HG03469 (cell line): Measurements from ENCODE around the gene C5.

Source experiments
- ATAC-seq: cut with Tn5 transposase; IDR thresholded peaks from one replicate; pipeline ENCODE4 v1.9.1; 2021; ENCODE audit warnings: mild to moderate bottlenecking, moderate library complexity, moderate number of reproducible peaks; ENCODE audit not compliant: unreplicated experiment

Gene C5

DNA sequence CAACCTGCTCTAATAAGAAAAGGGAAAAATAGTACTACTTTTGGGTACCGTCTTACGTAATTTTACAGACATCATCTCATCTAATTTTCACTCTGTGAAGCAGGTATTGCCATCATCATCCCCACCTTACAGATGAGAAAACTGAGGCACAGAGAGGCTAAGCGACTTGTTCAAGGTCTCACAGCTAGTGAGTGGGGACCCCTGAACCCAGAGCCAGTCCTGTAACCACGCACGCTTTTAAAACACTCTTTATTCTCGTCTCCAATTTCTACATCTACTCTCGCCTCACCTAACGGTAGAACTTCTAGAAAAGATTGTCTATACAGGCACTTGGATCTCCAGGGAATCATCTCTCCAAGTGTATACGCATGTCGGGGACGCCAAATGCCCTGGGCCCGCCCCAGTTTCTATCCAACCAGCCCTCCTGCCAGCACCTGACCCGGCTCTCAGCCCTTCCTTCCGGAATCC, 122.0 kb downstream of the C5 start:
- no peak for ATAC-seq

DNA sequence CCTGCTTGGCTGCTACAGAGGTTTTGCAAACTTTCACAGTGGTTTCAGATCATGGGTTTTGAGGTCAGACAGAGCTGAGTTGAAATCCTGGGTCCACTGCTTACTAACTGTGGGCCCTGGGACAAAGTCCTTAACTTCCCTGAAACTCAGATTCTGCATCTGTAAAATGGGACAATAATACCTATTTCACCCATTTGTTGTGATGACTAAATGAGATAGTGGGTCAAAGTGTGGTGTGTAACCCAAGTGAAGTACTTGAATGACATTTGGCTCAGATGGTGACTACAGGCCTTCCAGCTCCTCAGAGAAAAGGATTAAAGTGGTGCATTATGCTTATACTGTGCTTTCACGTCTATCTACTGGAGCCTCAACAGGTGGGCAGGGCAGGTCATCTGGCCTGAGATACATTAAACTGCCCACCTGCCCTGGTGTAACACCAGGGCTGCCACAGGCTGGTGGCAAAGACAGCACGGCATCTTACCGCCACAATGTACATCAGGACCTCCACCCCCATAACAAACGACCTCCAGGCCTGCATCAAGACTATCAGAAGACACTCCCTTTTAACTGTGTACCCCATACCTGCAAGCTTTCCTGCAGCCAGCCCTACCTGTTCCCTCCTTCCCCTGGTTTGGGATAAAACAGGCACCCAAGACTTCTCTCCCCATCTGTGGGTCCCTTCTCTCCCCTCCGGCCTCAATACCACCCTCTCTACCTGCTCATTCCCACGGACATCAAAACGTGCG, 122.6 kb downstream of the C5 start:
- ATAC-seq, result no peak

DNA sequence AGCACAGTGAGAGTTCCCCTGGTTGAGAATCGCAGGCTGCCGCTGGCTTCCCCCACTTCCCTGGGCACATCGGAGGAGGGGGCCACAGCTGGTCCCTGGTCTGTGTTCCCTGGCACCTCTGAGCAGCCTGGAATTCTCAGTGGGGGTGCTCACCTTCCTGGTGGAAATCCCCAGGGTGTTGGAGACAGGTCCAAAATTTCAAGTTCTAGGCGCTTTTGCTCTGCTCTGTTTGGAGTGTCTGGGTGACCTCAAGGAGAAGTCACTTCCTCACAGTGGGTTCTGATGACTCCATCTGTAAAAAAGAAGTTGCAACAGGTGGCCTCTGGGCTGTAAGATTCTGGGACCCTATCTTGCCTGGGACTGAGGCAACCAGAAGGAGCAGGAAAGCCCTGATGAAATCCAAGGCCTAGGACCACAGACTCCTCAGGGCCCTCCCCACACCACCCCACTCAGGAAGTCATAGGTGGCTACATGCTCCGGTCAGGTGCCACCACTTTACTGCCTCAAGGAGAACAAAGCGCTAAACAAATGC, 123.6 kb downstream of the C5 start, which contains the start of gene TRAF1:
TSS of gene TRAF1 (minus strand) at position 400 of the 532 bp plus-strand sequence. CDS start 721 bp downstream, outside the sequence.
- ATAC-seq, result no peak

DNA sequence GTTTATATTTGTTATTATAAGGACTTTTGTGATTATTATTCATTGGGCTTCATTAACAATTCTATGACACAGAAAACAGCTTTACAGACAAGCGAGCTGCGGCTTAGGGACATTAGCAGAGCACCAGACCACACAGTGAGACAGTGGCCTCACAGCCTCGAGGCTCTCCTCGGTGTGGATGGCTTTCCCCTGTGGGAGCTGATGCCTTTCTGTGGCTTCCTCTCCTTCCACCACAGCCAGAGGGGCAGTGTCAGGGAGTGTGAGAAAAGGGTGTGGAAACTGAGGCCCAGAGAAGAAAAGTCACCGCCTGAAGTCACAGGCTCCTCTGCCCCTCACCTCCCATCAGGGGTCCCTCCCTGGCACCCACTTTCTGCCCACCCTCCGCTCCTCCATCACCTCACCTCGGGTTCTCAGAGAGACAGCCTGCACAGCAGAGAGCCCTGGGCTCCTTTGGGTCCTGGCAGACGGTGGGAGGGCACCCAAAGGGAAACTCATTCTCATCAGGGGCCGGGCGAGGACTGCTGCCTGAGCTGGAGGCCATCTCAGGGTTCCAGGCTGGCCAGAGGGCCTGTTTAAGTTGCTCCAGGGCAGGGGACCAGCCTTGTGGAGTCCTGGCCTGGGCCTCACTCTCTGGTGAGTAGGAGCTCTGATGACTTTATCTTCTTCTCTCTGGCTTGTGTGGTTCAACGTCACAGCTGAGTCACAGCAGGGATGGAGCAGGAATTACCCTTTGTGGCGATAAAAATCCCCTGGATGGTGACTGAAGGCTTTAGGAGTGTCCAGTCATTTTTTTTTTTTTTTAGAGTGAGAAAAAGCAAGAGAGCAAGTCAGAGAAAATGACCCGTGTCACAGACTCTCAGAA, 124.3 kb downstream of the C5 start:
- ATAC-seq, result peak; percentile 29

DNA sequence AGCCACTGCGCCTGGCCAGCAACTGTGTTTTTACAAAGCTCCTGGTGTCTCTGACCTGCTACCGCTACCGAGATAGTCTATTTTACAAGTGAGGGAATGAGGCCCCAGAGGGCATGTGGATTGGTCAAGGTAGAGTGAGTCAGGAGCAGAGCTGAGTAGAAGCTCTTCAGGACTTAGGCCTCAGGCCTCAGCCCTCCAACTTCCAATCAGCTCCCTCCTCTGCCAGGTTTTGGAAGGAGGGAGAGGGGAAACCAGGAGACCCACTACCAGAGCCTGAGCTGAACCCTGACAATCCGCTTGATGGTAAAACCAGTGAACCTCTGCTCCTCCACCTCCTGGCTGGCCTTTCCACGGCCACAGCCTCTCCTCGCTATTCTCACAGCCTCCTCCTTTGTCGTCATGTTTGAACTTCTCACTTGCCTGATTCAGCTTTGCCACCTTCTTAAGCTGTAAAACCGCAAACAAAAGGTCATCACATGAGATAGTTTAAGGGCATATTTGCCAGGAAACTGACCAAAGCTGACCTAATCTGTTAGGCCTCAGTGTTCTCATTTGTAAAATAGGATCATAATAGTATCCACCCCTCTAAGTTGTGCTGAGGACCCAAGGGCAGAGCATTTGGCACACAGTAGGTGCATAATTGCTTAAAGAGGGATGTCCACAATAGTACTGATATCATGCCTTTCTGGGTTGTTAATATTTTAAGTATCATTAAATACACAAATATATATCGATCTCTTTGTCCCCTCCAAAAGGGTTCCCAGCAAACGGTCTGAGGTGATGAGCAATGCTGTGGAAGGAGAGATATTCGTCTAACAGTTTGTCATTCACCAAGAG, 125.2 kb downstream of the C5 start:
- no peak for ATAC-seq

DNA sequence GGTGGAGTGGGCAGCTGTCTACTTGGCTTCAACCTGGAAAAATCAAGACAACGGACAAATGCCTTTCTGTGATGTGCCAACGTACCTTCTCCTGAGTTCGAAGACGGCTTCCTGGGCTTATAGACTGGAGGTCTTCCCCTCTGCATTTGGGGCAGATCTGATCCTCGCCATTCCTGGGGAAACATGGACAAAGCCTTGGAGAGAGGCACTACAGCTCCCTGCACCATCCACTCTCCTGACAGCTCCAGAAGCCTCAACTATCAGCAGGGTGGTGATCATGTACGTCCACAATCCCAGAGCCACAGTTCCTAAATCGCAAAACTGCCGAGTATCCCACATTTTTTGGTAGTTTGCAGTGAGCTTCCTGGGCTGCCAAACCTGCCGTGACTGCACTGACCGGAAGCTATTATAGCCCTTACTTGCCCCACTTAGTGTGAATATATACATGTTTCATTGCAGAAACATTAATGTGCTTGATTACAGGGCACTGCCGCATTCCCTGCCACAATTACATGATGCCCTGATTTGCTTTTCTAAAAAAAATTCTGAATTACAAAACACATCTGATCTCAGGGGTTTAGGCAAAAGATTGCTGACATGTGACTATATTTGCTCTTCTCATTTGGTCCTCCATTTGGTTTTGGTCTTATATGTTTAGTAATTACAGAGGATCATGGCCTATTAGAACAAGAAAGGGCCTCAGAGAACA, 126.3 kb downstream of the C5 start:
- ATAC-seq, result no peak

DNA sequence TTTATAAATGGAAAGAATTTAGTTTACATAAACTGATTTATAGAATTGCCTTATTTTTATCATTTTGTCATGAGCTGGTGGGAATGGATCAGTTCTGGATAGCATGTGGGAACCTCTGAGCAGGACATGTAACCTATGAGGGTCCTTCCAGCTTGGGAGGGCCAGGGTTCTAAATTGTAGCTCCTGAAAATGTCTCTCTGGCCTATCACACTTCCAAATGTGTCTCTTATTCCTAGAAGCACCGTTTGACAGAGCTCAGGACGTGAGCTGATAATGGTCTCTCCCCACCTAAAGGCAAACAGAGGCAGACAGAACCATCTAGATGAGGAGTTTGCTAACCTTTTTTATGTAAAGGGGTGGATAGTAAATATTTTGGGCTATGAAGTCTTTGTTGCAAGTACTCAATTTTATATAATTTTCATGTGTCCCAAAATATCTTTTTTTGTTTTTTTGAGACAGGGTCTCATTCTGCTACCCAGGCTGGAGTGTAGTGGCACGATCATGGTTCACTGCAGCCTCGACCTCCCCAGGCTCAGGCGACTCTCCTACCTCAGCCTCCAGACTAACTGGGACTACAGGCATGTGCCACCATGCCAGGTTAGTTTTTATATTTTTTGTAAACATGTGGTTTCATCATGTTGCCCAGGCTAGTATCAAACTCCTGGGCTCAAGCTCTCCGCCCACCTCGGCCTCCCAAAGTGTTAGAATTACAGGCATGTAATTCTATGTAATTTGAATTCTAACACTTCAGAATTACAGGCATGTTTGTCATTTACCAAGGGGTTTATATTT, 127.5 kb downstream of the C5 start:
- no peak for ATAC-seq

DNA sequence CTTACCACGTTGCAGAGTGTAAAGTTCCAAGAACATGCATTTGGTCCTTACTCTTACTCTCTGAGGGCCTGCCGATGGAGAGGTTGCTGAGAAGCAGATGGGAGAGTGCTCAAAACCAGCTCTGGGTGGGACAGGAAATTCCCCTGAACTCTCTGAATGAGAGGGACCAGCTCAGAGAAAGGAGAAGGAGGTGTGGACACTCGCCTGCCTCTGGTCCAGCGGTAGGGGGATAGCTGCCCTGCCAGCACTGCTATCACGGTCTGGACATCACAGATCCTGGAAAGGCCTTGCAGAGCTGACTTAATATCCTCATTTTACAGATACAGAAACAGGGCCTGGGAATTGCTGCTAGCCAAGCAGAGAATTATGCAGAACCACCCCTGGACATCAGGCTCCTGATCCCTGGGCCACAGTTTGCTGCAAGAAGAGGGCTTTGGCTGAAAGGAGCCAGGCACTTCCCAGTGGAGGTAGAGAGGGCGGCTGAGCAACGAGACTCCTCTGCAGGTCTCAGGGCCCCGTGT, 128.4 kb downstream of the C5 start:
- ATAC-seq, result no peak

DNA sequence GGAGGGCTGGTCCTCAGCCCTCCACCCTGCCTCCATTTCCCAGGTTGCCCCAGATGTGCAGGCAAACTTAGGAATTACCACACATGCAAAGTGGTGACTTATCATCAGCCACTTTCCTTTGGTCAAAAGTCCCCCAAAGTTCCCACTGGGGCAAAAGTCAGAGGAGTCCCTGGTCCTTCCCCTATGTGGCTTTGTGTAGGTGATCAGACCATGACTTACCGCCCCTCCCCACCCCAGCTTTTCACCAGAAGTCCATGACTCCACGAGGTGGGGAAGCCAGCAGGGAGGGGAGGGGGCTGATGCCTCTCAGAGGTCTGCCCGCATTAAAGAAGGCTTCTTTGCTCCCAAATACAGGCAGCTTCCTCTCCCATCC, 129.3 kb downstream of the C5 start:
- no peak for ATAC-seq

DNA sequence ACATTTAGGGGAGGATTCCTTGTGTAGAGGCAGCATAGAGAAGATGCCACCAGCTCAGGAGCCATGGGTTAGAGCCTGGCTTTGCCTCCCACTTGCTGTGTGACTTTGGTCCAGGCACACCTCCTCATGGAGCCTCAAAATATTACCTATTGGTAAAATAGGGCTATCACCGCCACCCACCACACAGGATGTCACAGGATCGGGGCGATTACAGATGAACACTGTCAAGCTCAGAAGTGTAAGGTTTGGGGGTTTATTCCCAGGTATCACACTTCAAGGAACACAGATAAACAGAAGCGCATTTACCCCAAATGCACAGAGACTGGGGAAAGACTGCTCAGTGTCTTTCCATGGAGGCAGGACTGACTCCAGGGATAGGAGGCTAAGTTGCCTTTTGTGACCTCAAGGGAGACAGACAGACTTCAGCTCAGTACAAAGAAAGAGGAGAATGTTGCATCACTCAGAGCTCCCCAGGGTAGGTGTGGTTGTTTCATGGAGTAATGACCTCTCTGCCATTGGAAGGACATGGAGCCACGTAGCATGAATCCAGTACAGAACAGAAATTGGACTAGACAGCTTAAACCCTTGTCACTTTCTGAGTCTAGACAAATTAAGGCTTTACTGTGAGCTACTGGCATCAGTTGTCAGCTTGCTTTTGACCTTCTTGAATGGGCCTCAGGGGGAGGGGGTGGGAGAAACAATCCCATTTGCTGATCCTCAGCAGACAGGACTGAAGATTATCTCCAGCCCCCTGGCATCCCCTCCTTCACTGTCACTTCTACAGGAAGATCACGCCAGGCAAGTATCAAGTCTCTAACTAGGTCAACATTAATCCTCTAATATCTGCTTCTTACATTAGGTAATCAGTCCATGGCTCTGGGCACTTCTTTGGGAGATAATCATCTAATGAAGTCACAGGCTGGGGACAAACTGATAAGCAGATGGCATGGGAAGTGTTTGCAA, 130.0 kb downstream of the C5 start:
- no peak for ATAC-seq

DNA sequence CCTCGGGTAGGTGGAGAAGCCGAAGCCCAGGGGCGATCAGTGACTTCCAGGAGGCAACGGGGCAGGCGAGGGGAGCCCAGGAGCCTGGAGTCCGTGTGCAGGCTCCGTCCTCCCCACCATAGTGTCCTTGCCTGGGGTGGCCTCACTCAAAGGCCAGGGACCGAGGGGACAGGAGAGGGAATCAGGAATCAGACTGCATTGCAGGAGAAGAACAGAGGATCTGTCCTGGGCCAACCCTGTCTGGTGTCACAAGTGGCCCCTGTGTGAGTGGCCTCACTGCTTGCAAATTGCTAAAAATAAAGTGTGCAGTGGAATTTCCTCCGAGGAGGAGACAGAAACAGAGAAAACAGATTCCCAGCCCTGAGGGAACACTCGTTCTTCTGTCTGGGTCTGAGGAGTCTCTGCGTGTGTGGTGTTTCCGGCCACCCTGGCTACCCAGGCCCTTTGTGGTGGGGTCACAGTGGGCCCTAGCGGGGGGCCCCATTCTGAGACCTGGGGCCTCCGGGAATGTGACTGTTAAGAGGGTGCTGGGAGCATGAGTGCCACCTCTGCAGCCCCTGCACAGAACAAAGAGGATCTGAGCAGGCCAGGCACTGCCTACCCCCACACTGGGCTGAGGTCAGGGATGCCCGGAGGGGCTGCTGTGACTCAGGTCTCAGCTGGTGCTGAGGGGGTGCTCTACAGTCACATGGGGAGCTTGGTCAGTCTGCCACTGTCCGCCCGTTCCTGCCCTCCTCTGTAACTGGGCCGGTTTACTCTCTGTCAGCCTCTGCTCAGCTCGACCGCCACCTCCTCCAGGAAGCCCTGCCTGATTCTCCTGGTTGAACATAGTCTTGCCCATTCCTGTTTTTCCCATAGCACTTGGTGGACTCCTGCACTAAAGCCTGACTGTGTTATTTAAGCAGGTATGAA, 130.9 kb downstream of the C5 start:
- ATAC-seq, result no peak

DNA sequence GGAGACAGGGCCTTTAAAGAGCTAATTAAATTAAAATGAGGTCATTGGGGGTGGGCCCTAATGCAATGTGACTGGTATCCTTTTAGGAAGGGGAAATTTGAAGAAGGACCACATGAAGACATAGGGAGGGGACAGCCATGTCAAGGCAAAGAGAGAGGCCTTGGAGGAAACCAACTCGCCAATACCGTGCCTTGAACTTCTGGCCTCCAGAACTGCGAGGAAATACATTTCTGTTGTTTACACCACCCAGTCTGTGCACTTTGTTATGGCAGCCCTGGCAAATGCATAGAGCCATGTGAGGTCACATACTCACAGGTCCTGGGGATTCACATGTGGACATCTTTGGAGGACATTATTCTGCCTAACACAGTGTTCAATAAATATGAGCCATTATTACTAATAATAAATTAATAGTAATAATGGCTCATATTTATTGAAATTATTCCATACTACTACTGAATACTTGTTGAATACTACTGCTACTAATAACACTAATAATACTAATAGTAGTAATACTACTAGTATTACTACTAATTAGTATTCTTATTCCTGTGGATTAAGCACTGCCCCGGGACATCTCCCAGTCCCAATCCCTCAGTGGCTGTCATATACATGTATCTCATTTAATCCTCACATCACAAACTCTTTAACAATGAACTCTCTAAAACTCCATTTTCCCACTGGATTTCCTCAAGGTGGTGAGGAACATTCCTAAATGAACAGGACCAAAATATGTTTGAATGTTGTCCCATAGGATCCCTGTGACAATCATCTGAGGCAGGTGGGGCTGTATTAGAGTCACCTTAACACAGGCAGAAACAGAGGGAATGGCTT, 131.9 kb downstream of the C5 start:
- ATAC-seq, result no peak

DNA sequence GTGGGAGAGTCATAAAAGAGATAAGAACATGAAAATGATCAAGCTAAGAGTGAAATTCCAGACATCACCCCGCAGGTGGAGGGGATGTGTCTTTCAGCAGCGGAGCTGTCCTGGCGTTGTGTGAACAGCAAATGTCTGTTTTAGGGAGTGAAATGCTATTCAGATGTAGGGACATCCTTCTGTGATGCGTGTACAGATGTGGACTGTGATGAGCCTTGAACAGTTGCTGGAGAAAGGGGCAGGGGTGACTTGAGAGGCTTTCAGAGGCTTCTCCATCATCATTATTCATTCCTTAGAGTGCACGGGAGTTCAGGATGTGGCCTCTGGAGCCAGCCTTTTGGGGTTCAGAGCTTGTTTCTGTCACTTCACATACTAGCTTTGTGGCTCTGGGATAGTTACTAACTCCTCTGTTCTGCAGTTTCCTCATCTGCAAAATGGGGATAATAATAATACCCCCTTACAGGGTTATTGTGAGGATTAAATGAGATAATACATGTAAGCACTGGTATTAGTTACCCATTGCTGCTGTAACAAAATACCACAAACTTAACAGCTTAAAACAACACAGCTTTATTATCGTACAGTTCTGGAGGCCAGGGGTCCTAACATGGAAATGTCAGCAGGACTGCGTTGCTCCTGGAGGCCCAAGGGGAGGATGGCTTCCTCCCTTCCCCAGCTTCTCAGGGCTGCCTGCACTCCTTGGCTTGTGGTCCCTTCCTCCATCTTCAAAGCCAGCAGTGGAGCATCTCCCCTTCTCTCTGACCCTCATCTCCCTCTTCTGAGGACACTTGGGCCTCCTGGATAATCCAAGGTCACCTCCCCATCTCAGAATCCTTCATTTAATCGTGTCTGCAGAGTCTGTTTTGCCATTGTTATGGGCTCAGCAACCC, 132.8 kb downstream of the C5 start:
- ATAC-seq, result no peak

DNA sequence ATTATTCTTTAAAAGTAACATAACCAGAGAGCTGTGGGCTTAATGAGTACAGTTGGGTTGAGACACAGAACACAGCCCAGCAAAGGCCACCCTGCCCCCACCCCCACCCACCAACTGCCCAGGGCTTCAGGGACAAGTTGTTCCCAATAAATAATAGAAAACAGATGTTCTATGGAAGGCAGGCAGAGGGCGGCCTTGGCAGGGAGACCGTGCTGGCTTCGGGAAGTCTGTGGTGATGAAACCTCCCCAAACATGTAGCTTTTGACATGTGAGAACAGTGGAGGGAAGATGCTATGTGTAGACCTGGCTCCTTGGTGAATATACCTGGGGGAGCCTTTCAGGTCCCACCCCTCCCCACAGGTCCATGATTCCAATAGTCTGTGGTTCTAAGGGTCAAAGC, 133.5 kb downstream of the C5 start:
- no peak for ATAC-seq

DNA sequence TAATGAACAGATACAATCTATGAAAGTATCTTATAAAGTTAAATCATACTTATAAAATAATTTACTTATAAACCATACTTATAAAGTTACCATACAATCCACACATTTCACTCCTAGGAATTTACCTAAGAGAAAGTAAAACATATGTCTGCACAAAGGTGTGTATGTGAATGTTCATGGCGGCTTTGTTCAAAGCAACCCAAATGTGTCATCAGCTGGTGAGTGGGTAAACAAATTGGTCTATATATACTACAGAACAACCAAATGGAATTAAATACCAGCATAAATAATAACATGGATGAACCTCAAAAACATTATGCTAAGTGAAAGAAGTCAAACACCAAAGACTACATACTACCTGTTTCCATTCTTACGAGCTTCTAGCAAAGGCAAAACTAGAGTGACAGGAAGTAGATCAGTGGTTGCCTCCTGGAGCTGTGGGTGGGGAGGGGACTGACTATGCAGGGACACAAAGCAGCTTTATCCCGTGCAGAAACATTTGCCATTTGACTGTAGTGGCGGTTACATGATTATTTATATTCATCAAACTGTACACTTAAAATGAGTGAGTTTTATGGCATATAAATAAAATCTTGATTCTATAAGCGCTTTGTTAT, 134.1 kb downstream of the C5 start:
- no peak for ATAC-seq
